ENCODE measurements around the gene AKT3. TPM values are rescaled to one million over a fixed set of nuclear protein-coding genes. Genes with fewer than 3 reads are reported as not detected.

AKT3 gene
- total and polyA plus RNA-seq, 2 of the 8 experiments (the other 6 are each of a cell fraction or from before 2014, with no cell fraction given): 6.0 to 36.4 TPM

- H3K79me2 ChIP-seq (ENCODE audit: control insufficient read depth in 1 of 2, insufficient read depth in 2 of 2, low read length in 2 of 2): no peaks in the 10 kb centered on the region
- POLR2A ChIA-PET (ENCODE audit: partially characterized antibody): no interaction called here
- FAIRE-seq: no peak
Observed at GRCh38 chr1:243497939-243498681, 351.9 kb downstream of the AKT3 start.

More at GRCh38 chr1:243497939-243498681, 351.9 kb downstream of the AKT3 start:
- Histone ChIP-seq H2BK20ac (ENCODE audit: low read length) (no peak overlapping the region), H4K91ac (replicated peaks; ENCODE audit: insufficient read length, low read length) (no peak overlapping the region), H2AK5ac (ENCODE audit: low read depth, low read length) (no peak overlapping the region), H2BK15ac (ENCODE audit: low read length) (no peak overlapping the region), H3K36me3 (ENCODE audit: control insufficient read depth in 2 of 4, insufficient read depth in 4 of 4, low read length in 3 of 4) (no peaks in the 10 kb centered on the region), H3K18ac (ENCODE audit: extremely low read depth, low read length) (no peak overlapping the region), H3K23ac (ENCODE audit: insufficient read length) (no peak overlapping the region), H3K9ac (replicated peaks in 1 of 4; ENCODE audit: extremely low read depth in 1 of 4, low read depth in 3 of 4, low read length in 3 of 4) (no peak overlapping the region), H4K8ac (ENCODE audit: extremely low read depth, insufficient read depth, low read length) (no peak overlapping the region), H3K27me3 (replicated peaks in 1 of 4; ENCODE audit: control insufficient read depth in 3 of 4, extremely low read depth in 1 of 4, insufficient read depth in 3 of 4, low read length in 3 of 4) (no peaks in the 10 kb centered on the region), H4K20me1 (replicated peaks in 1 of 2; ENCODE audit: control insufficient read depth in 1 of 2, insufficient read depth in 2 of 2, low read length in 2 of 2) (no peaks in the 10 kb centered on the region), H3K79me1 (ENCODE audit: low read depth, low read length) (no peaks in the 10 kb centered on the region), H2BK12ac (ENCODE audit: low read depth, low read length) (peak overlapping the region; percentile 71; the same call in 1 of the 2 replicates), H3K14ac (ENCODE audit: insufficient read length) (no peak overlapping the region), H3K4me1 (replicated peaks in 1 of 4; ENCODE audit: control insufficient read depth in 3 of 4, insufficient read depth in 4 of 4, low read length in 3 of 4) (peaks cover 0 to 13% (median 8%) of the 10 kb centered on the region in 4 experiments; a peak in 6 of 7 replicates), H3K4me3 (ENCODE audit: extremely low read depth in 1 of 4, insufficient read depth in 2 of 4, low read depth in 3 of 4, low read length in 4 of 4) (no peak overlapping the region), H3K56ac (replicated peaks; ENCODE audit: insufficient read length, low read depth, low read length) (no peak overlapping the region), H3K4ac (replicated peaks; ENCODE audit: insufficient read length, low read depth, low read length) (peak overlapping the region; percentile 59), H3K4me2 (ENCODE audit: insufficient read depth in 1 of 2, low read depth in 2 of 2, low read length in 2 of 2) (no peak overlapping the region), H3K9me3 (ENCODE audit: insufficient read depth in 2 of 2, low read depth in 1 of 2, low read length in 1 of 2) (no peaks in the 10 kb centered on the region), H2BK5ac (ENCODE audit: low read depth, low read length) (no peak overlapping the region), H3K27ac (ENCODE audit: low read depth, low read length) (no peak overlapping the region), H2BK120ac (replicated peaks; ENCODE audit: low read depth, low read length) (no peak overlapping the region), H4K5ac (ENCODE audit: insufficient read length, low read depth, low read length) (no peak overlapping the region), H2AFZ (ENCODE audit: low read length) (no peak overlapping the region), H3K23me2 (ENCODE audit: low read depth, low read length) (no peaks in the 10 kb centered on the region)
- CTCF ChIA-PET (ENCODE audit: partially characterized antibody): no interaction called here
- 92% methylated on average over 10 of the region's 10 CpGs; no CpG with 5 or more reads in 1 of the 2 experiments for WGBS, 2 experiments (ENCODE audit: extremely low coverage in 1 of 2, insufficient coverage in 1 of 2, insufficient read length in 1 of 2, insufficient replicate concordance in 2 of 2, low coverage in 1 of 2, low lambda C conversion rate in 2 of 2, missing lambda C conversion rate in 1 of 2)
- DNase-seq (ENCODE audit: low read depth in 1 of 2, low spot score in 2 of 2): no peak
- TF ChIP-seq ZNF274 (IDR thresholded peaks at IDR 0.05; ENCODE audit: borderline replicate concordance, extremely low read depth, low read length) (no peak), POLR2AphosphoS5 (IDR thresholded peaks at IDR 0.05; ENCODE audit: low read depth, low read length) (peak; percentile 35; the same call in 1 of the 2 replicates)

Data from H1 (cell line).